GM12801 (cell line): ENCODE data around the gene CPNE5.

Experiments used
- TF ChIP-seq, protein P1 (sequence below): IDR thresholded peaks from one replicate; pipeline ENCODE4 v1.5.1; 2011; ENCODE audit warnings: control low read depth; ENCODE audit not compliant: insufficient read length; ENCODE audit errors: extremely low read depth

CPNE5 gene

DNA sequence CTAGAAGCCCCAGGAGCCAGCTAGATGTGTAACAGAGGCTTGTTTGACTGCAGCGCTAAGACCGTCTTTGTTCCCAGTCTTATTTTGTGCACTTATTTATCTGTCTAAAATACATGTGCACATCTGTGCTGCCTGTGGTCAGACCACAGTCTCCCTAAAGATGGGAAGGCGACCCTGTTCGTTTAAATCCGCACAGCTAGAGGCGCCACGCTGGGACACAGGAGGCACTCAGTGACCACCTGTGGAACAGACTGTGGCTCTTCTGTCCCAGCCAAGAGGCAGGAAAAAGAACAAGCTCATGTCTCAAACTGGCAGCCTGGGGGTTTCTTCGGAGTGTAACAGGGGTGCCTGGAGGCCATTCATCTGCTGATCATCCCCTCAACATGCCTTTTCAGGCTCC is 66.8 kb downstream of the CPNE5 start:
- TF ChIP-seq, protein P1, sequence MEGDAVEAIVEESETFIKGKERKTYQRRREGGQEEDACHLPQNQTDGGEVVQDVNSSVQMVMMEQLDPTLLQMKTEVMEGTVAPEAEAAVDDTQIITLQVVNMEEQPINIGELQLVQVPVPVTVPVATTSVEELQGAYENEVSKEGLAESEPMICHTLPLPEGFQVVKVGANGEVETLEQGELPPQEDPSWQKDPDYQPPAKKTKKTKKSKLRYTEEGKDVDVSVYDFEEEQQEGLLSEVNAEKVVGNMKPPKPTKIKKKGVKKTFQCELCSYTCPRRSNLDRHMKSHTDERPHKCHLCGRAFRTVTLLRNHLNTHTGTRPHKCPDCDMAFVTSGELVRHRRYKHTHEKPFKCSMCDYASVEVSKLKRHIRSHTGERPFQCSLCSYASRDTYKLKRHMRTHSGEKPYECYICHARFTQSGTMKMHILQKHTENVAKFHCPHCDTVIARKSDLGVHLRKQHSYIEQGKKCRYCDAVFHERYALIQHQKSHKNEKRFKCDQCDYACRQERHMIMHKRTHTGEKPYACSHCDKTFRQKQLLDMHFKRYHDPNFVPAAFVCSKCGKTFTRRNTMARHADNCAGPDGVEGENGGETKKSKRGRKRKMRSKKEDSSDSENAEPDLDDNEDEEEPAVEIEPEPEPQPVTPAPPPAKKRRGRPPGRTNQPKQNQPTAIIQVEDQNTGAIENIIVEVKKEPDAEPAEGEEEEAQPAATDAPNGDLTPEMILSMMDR = no peak

DNA sequence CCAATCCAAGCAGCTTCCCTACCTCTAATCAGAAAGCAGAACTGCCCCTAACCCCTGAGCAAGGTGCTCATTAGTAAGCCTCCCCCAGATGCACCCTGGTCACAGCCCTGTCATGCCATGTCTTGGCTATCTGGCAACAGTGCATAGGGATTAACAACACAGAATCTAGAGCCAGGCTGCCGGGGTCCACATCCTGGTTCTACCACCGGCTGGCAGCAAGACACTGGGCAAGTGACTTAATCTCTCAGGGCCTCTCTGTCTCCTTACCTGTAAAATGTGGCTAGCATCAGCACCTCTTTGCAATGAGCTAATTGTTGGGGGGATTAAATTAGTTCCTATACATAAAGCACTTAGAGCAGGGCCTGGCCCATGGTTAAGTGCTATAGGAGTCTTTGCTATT is 68.1 kb downstream of the CPNE5 start:
- TF ChIP-seq, protein P1 = no peak

DNA sequence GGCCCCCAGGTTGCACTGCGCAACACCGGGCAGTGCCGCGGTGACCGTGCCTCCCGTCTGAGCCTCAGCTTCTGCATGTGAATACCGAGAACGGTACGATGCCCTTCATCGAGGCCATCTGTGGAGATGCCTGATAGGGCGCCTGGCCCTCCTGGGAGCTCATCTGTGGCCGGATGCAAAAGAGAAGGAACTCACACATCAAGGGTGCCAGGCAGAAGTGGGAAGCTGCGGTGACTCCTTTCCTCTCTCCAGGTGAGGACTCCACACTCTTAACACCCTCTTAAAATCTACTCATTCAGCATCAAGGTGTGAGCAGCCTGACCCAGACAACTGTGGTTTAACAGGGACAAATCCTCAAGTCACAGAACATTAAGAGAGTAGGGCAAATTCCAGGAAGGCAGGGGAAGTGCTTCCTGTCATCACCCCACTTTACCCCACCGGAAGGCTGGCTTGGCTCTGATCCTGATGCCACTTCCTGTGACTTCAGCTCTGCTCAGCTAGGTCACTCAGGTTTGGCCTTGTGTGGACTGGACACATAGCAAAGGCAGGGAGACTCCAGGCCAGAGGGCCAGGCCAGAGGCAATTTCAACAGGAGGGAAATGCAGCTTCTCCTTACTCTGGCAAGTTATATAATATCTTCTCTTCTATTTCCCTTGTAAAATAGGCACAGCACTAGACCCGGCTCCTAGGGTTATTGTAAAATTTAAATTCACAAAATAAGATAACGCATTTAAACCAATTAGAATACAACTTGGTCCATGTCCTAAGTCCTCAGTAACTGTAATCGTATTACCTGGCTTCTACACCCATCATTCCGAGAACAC is 69.4 kb downstream of the CPNE5 start:
- TF ChIP-seq, protein P1 = no peak

DNA sequence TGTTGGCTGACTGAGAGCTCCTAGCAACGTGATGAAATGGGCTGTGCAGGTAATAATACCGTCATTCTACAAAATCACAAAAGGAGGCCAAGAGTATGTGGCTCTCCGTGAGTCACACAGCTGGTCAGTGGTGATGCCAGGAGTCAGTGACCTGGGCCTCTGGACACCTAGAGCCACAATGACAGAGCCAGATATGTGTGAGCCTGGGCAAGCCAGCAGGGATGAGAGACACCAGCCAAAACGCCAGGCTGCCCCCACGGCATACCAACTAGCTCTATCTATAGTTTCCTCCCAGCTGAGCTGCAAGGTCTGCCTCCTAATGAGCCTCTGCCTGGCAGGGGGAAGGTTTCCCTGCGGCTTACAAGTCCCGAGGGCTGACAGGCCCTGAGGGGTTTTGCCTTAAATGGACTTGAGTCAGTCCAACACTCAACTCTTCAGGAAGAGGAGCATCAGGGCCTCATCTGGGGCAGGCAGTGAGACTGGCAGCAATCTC is 70.0 kb downstream of the CPNE5 start:
- TF ChIP-seq, protein P1 = no peak

DNA sequence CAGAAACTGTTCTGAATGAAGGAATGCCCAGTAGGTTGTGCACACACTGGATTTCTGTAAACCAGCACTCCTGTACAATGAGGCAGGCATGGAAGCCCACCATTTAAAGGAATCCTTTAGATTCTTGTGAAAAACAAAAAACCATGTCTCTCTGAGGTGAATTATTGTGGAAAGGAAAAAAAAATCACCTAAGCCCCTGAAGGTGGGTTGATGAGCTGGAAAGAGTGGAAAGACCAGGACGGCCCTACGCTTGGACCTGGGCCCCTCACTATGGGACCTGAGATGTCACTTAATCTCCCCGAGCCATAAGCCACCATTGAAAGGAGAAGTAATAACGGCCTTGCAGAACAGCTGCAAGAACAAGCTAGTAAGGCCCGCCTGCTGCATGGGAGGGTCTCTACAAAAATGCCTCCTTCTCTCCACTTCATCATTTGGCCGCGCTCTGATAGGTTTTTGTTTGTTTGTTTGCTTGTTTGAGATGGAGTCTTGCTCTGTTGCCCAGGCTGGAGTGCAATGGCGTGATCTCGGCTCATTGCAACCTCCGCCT is 72.8 kb downstream of the CPNE5 start:
- TF ChIP-seq, protein P1 = no peak

DNA sequence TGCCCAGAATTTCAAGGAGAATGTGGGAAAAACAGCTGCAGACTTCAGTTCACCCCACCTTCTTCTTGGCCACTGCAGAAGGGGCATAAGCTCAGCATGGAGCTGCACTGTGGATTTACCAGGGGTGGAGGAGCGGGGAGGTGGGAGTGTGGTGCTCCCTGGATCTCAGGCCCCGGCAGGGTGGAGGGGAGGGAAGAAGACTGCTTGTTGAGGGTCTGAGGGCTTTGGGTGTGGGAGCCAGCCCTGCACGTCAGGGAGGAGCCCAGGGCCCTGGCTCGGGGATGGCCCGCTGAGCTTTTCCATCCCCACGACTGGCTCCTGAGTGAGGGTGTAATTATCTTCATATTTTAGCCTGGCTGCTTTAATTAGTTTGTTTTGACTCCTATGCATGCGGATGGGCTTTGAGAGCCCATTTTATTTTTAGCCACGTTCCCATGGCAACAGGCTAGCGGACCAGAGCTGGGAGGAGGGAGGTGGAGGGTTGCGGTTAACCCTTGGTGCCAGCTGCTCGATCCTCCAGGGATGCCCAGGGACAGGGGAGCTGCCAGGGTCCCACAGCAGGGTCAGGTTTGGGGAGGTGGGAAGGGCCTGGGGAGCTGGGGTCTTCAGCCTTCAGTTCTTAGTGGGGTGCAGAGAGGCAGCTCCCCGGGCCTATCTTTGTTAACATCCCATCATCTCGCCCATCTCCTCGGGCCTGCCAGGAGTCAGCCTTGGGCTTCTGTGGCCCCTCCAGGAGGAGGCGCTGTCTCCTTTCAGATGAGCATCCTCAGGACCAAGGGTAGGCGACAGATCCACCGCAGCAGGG is 73.4 kb downstream of the CPNE5 start:
- TF ChIP-seq, protein P1 = peak; percentile 4

DNA sequence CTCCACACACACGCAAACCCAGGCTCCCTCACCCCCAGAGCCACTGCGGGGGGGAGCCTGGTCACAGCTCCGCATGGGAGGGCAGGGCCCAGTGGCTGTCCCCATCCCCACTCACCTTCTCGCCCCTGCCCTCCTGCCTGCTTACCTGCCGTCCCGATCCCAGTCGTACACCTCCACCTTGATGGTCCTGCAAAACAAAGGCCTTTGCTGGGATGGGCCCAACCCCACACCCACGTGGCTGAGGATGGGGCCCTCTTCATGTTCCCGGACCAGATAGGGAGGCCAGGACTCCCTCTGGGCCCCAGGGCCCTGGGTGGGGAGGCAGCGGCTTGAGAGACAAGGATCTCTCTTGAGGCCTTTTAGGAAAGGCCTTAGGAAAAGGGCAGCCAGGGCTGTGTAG is 74.1 kb downstream of the CPNE5 start:
- TF ChIP-seq, protein P1 = no peak
